Neural cell (in vitro differentiated cells): ENCODE data around the gene TF. TPM values are rescaled to one million over a fixed set of nuclear protein-coding genes. Genes with fewer than 3 reads are reported as not detected.

ENCODE experiments used
- H2AFZ ChIP-seq: fragments of 200-600, 300-800 bp; sonication (generic), shearing (Covaris generic); 2 replicates; pipeline ENCODE4 v1.6.0; 2014; ENCODE audit warnings: low read depth, mild to moderate bottlenecking, antibody characterized with exemption, low read length, moderate library complexity
- H3F3A ChIP-seq: fragments of 200-600 bp; shearing (Covaris generic); 2 replicates; pipeline ENCODE4 v1.6.1; 2016; ENCODE audit warnings: mild to moderate bottlenecking, moderate library complexity, mixed read lengths, antibody characterized with exemption, low read length; ENCODE audit not compliant: insufficient read depth, poor library complexity, severe bottlenecking
- H3K27ac ChIP-seq: fragments of 200-600, 300-800 bp; sonication (generic), shearing (Covaris generic); 2 replicates; pipeline ENCODE4 v1.5.1; 2014; ENCODE audit warnings: mild to moderate bottlenecking, low read length, moderate library complexity
- H3K27me3 ChIP-seq: fragments of 300-800, 200-600 bp; sonication (generic), shearing (Covaris generic); 2 replicates; pipeline ENCODE4 v1.6.0; 2014; ENCODE audit warnings: mild to moderate bottlenecking, low read depth, low read length, moderate library complexity; ENCODE audit not compliant: insufficient read depth
- H3K36me3 ChIP-seq: fragments of 300-800, 200-600 bp; sonication (generic), shearing (Covaris generic); 2 replicates; pipeline ENCODE4 v1.5.1; 2014; ENCODE audit warnings: mild to moderate bottlenecking, antibody characterized with exemption, low read length, moderate library complexity; ENCODE audit not compliant: insufficient read depth
- H3K4me2 ChIP-seq: fragments of 300-800, 200-600 bp; sonication (generic), shearing (Covaris generic); 2 replicates; pipeline ENCODE4 v1.6.0; 2014; ENCODE audit warnings: mild to moderate bottlenecking, low read length
- H3K4me3 ChIP-seq: fragments of 300-800, 200-600 bp; sonication (generic), shearing (Covaris generic); 2 replicates; pipeline ENCODE4 v1.5.1; 2014; ENCODE audit warnings: mild to moderate bottlenecking, low read length, moderate library complexity
- H3K79me2 ChIP-seq: fragments of 200-600 bp; shearing (Covaris generic); replicated peaks from 2 replicates; pipeline ENCODE4 v1.6.0; 2014; ENCODE audit warnings: mild to moderate bottlenecking, low read length, moderate library complexity; ENCODE audit not compliant: insufficient read depth
- H3K9ac ChIP-seq: fragments of 300-800, 200-600 bp; sonication (generic), shearing (Covaris generic); 2 replicates; pipeline ENCODE4 v1.6.1; 2016; ENCODE audit warnings: mild to moderate bottlenecking, low read length, mixed read lengths
- H3K9me2 ChIP-seq: fragments of 200-600 bp; shearing (Covaris generic); 2 replicates; pipeline ENCODE4 v1.6.1; 2016; ENCODE audit warnings: mild to moderate bottlenecking, low read length, mixed read lengths; ENCODE audit not compliant: insufficient read depth
- H3K9me3 ChIP-seq: fragments of 200-600, 300-800 bp; sonication (generic), shearing (Covaris generic); 2 replicates; pipeline ENCODE4 v1.6.1; 2016; ENCODE audit warnings: mild to moderate bottlenecking, mixed run types, low read length, moderate library complexity, mixed read lengths
- H4K20me1 ChIP-seq: fragments of 200-600 bp; shearing (Covaris generic); 2 replicates; pipeline ENCODE4 v1.6.1; 2016; ENCODE audit warnings: mild to moderate bottlenecking, mixed run types; ENCODE audit not compliant: insufficient read depth
- EP300 ChIP-seq: fragments of 450-650 bp; conservative IDR thresholded peaks from 2 replicates; pipeline ENCODE4 v1.6.1; 2014; ENCODE audit warnings: antibody characterized with exemption, mild to moderate bottlenecking, moderate library complexity; ENCODE audit not compliant: poor library complexity, severe bottlenecking
- EZH2 ChIP-seq: fragments of 200-600, 300-800 bp; shearing (Covaris generic), sonication (generic); IDR thresholded peaks from 2 replicates; pipeline ENCODE4 v1.6.1; 2014; ENCODE audit warnings: antibody characterized with exemption, low read length, borderline replicate concordance, mild to moderate bottlenecking; ENCODE audit not compliant: insufficient read depth, poor library complexity, severe bottlenecking
- MXI1 ChIP-seq: fragments of 450-650 bp; conservative IDR thresholded peaks from 2 replicates; pipeline ENCODE4 v1.6.1; 2014; ENCODE audit warnings: antibody characterized with exemption, mild to moderate bottlenecking; ENCODE audit not compliant: poor library complexity, severe bottlenecking
- POLR2AphosphoS5 ChIP-seq: IDR thresholded peaks from 2 replicates; pipeline ENCODE4 v1.6.1; 2012
- RAD21 ChIP-seq: fragments of 450-650 bp; conservative IDR thresholded peaks from 2 replicates; pipeline ENCODE4 v1.6.1; 2014; ENCODE audit warnings: antibody characterized with exemption, mild to moderate bottlenecking, moderate library complexity
- REST ChIP-seq: IDR thresholded peaks from 2 replicates; pipeline ENCODE4 v1.6.1; 2012; ENCODE audit warnings: borderline replicate concordance
- SMC3 ChIP-seq: fragments of 450-650 bp; conservative IDR thresholded peaks from 2 replicates; pipeline ENCODE4 v1.6.1; 2014; ENCODE audit warnings: antibody characterized with exemption, mild to moderate bottlenecking, moderate library complexity; ENCODE audit not compliant: poor library complexity
- TAF1 ChIP-seq: IDR thresholded peaks from 2 replicates; pipeline ENCODE4 v1.6.1; 2012; ENCODE audit warnings: low read depth
- polyA plus RNA-seq: library from polyadenylated mRNA; depleted of rRNA; stranded (reverse); fragments of >200 nt; gene quantifications from 2 replicates; pipeline ENCODE4 v1.2.3, GENCODE V29; 2014
- TF ChIP-seq, protein P1 (sequence below): fragments of 450-650 bp; IDR thresholded peaks from 2 replicates; pipeline ENCODE4 v1.5.1; 2014; ENCODE audit warnings: antibody characterized with exemption, mild to moderate bottlenecking, moderate library complexity; ENCODE audit not compliant: poor library complexity, severe bottlenecking

TF gene
- polyA plus RNA-seq, 1 donor from 2014 or later = 1.4 TPM

GRCh38 chr3:133722935-133723334 is 23.3 kb upstream of the TF start:
- Histone ChIP-seq H3K9me2 (no peaks in the 10 kb centered on the region), H3K27me3 (no peaks in the 10 kb centered on the region), H2AFZ (no peak overlapping the region), H3K36me3 (no peaks in the 10 kb centered on the region), H3K79me2 (no peaks in the 10 kb centered on the region), H3F3A (no peaks in the 10 kb centered on the region), H3K4me3 (no peak overlapping the region), H3K9ac (no peak overlapping the region), H4K20me1 (no peaks in the 10 kb centered on the region), H3K9me3 (no peaks in the 10 kb centered on the region), H3K4me2 (no peak overlapping the region), H3K27ac (no peak overlapping the region)
- TF ChIP-seq, protein P1, sequence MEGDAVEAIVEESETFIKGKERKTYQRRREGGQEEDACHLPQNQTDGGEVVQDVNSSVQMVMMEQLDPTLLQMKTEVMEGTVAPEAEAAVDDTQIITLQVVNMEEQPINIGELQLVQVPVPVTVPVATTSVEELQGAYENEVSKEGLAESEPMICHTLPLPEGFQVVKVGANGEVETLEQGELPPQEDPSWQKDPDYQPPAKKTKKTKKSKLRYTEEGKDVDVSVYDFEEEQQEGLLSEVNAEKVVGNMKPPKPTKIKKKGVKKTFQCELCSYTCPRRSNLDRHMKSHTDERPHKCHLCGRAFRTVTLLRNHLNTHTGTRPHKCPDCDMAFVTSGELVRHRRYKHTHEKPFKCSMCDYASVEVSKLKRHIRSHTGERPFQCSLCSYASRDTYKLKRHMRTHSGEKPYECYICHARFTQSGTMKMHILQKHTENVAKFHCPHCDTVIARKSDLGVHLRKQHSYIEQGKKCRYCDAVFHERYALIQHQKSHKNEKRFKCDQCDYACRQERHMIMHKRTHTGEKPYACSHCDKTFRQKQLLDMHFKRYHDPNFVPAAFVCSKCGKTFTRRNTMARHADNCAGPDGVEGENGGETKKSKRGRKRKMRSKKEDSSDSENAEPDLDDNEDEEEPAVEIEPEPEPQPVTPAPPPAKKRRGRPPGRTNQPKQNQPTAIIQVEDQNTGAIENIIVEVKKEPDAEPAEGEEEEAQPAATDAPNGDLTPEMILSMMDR = no peak
- TF ChIP-seq RAD21 = no peak
- TF ChIP-seq REST = no peak
- no peak for TF ChIP-seq TAF1
- TF ChIP-seq POLR2AphosphoS5 = no peak
- no peak for TF ChIP-seq MXI1
- TF ChIP-seq EZH2 = no peak
- no peak for TF ChIP-seq EP300
- no peak for TF ChIP-seq SMC3

DNA sequence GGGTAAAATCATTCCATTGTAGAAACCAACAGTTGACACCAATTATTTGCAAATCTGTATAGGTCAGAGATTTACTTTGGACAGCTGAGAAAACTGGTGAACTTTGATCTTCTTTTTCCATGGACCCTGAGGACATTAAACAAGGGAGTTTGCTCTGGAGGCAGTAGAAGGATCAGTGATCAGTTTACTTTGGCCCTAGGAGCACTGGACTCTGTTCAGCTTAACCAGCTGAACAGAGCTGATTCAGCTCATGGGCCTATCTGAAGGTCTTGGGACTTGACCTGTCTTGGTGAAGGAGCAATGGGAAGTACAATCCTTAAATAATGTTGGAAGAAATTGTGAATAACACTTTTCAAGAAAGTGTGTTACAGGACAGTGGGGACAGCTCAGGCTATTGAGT is 15.2 kb upstream of the TF start:
- no peak overlapping the region for H3K27ac ChIP-seq
- H3K27me3 ChIP-seq = no peaks in the 10 kb centered on the region

More for the DNA sequence above, 15.2 kb upstream of the TF start:
- Histone ChIP-seq H3F3A (no peaks in the 10 kb centered on the region), H2AFZ (no peak overlapping the region), H3K9ac (no peak overlapping the region), H3K4me3 (no peak overlapping the region), H4K20me1 (no peaks in the 10 kb centered on the region), H3K4me2 (no peak overlapping the region), H3K36me3 (no peaks in the 10 kb centered on the region), H3K9me3 (no peaks in the 10 kb centered on the region), H3K9me2 (no peaks in the 10 kb centered on the region), H3K79me2 (no peaks in the 10 kb centered on the region)
- TF ChIP-seq EP300 (no peak), SMC3 (no peak), TAF1 (no peak), POLR2AphosphoS5 (no peak), EZH2 (no peak), REST (no peak), RAD21 (no peak), MXI1 (no peak)
- TF ChIP-seq, protein P1 = no peak
